ENCODE data around the gene EBF4.

The EBF4 gene

GRCh38 chr20:2749951-2750490 lies 57.4 kb downstream of the EBF4 start:
- Histone ChIP-seq H3K9me3 (ENCODE audit: control insufficient read depth in 2 of 2, low read length in 2 of 2) (no peaks in the 10 kb centered on the region), H3K4me3 (ENCODE audit: low read length in 2 of 2) (no peak overlapping the region), H3K27ac (ENCODE audit: low read depth in 2 of 2, low read length in 2 of 2) (no peak overlapping the region), H3K36me3 (ENCODE audit: control insufficient read depth in 2 of 2, insufficient read depth in 2 of 2, low read length in 2 of 2) (no peaks in the 10 kb centered on the region), H3K4me1 (ENCODE audit: control insufficient read depth in 2 of 2, insufficient read depth in 2 of 2, low read length in 2 of 2) (peaks cover 22% of the 10 kb centered on the region in 2 donors), H3K27me3 (ENCODE audit: control insufficient read depth in 2 of 2, insufficient read depth in 2 of 2, low read length in 2 of 2) (peaks cover 10 to 17% of the 10 kb centered on the region in 2 donors), H3K9ac (ENCODE audit: low read depth in 1 of 2, low read length in 2 of 2) (no peak overlapping the region)

GRCh38 chr20:2750491-2751251 lies 58.1 kb downstream of the EBF4 start:
- Histone ChIP-seq H3K4me3 (ENCODE audit: low read length in 2 of 2) (peak overlapping the region; percentile 45 to 56), H3K9me3 (ENCODE audit: control insufficient read depth in 2 of 2, low read length in 2 of 2) (no peaks in the 10 kb centered on the region), H3K27me3 (ENCODE audit: control insufficient read depth in 2 of 2, insufficient read depth in 2 of 2, low read length in 2 of 2) (peaks cover 11 to 19% of the 10 kb centered on the region in 2 donors), H3K27ac (ENCODE audit: low read depth in 2 of 2, low read length in 2 of 2) (no peak overlapping the region), H3K4me1 (ENCODE audit: control insufficient read depth in 2 of 2, insufficient read depth in 2 of 2, low read length in 2 of 2) (peaks cover 22% of the 10 kb centered on the region in 2 donors), H3K36me3 (ENCODE audit: control insufficient read depth in 2 of 2, insufficient read depth in 2 of 2, low read length in 2 of 2) (no peaks in the 10 kb centered on the region), H3K9ac (ENCODE audit: low read depth in 1 of 2, low read length in 2 of 2) (no peak overlapping the region)

DNA sequence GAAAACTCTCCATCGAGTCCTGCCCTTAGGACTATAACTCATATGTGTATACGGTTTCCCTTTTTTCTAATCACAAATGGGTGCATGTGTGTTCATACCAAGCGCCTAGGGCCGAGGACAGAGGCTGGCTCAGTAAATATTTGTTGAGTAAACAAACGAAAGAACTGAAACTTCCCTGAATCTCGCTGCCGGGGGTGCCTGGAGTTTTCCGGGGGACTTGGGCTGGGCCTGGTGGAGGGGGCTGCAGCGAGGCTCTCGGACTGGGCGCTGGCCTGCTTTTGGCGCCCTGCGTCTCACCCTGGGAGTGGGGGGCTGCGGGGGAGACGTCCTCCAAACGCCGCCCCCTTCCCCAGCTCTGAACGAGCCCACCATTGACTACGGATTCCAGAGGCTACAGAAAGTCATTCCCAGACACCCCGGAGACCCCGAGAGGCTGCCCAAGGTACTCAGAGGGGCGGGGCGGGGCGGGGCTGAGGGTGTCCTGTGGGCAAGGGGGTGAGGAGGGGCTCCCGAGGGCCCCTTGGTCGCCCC lies 58.8 kb downstream of the EBF4 start:
- no peak overlapping the region for H3K27ac ChIP-seq (ENCODE audit: low read depth in 2 of 2, low read length in 2 of 2)
- H3K36me3 ChIP-seq (ENCODE audit: control insufficient read depth in 2 of 2, insufficient read depth in 2 of 2, low read length in 2 of 2), result no peaks in the 10 kb centered on the region
- no peak overlapping the region for H3K9ac ChIP-seq (ENCODE audit: low read depth in 1 of 2, low read length in 2 of 2)
- H3K27me3 ChIP-seq (ENCODE audit: control insufficient read depth in 2 of 2, insufficient read depth in 2 of 2, low read length in 2 of 2), result peaks cover 11 to 23% of the 10 kb centered on the region in 2 donors
- H3K4me1 ChIP-seq (ENCODE audit: control insufficient read depth in 2 of 2, insufficient read depth in 2 of 2, low read length in 2 of 2), result peaks cover 22% of the 10 kb centered on the region in 2 donors
- H3K4me3 ChIP-seq (ENCODE audit: low read length in 2 of 2), result peak overlapping the region; percentile 24 to 56
- no peaks in the 10 kb centered on the region for H3K9me3 ChIP-seq (ENCODE audit: control insufficient read depth in 2 of 2, low read length in 2 of 2)

GRCh38 chr20:2751878-2752566 lies 59.4 kb downstream of the EBF4 start:
- H3K27me3 ChIP-seq (ENCODE audit: control insufficient read depth in 2 of 2, insufficient read depth in 2 of 2, low read length in 2 of 2), result peaks cover 11 to 23% of the 10 kb centered on the region in 2 donors
- no peaks in the 10 kb centered on the region for H3K9me3 ChIP-seq (ENCODE audit: control insufficient read depth in 2 of 2, low read length in 2 of 2)
- H3K4me1 ChIP-seq (ENCODE audit: control insufficient read depth in 2 of 2, insufficient read depth in 2 of 2, low read length in 2 of 2), result peaks cover 22% of the 10 kb centered on the region in 2 donors
- no peaks in the 10 kb centered on the region for H3K36me3 ChIP-seq (ENCODE audit: control insufficient read depth in 2 of 2, insufficient read depth in 2 of 2, low read length in 2 of 2)
- H3K9ac ChIP-seq (ENCODE audit: low read depth in 1 of 2, low read length in 2 of 2), result peak overlapping the region in 1 of 2 donors; percentile 33
- peak overlapping the region in 1 of 2 donors; percentile 53 for H3K4me3 ChIP-seq (ENCODE audit: low read length in 2 of 2)
- H3K27ac ChIP-seq (ENCODE audit: low read depth in 2 of 2, low read length in 2 of 2), result no peak overlapping the region

- H3K4me1 ChIP-seq (ENCODE audit: control insufficient read depth in 2 of 2, insufficient read depth in 2 of 2, low read length in 2 of 2), result peaks cover 22% of the 10 kb centered on the region in 2 donors
Measured at GRCh38 chr20:2752567-2753460, 60.2 kb downstream of the EBF4 start.

DNA sequence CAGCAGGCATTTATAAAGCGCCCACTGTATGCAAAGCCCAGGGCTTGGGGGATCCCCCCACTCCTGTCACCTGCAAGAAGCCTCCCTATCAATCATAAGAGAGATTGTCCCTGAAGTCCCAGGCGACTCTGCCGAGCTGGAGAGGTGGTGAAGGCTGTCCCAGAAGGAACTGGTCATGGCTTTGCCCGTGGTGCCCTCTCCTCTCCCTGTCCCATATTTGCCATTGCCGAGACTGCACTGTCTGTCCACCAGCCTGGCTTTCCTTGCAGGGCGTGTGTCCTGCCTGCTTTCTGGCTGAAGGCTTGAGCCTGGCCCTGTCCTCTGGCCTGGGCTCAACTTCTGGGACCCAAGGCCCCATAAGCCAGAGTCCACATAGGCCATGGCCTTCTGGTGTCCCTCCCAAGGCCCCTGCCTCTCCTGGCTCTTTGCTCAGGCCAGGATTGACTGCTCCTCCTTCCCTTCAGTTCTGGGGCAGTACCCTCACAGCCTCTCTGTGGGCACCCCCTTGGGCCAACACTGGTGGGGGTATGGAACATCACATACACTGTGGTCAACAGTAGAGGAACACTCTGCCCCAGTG lies 61.0 kb downstream of the EBF4 start:
- H3K9ac ChIP-seq (ENCODE audit: low read depth in 1 of 2, low read length in 2 of 2), result no peak overlapping the region
- H3K4me3 ChIP-seq (ENCODE audit: low read length in 2 of 2), result no peak overlapping the region
- H3K9me3 ChIP-seq (ENCODE audit: control insufficient read depth in 2 of 2, low read length in 2 of 2), result no peaks in the 10 kb centered on the region
- H3K27me3 ChIP-seq (ENCODE audit: control insufficient read depth in 2 of 2, insufficient read depth in 2 of 2, low read length in 2 of 2), result peaks cover 11 to 25% of the 10 kb centered on the region in 2 donors
- H3K4me1 ChIP-seq (ENCODE audit: control insufficient read depth in 2 of 2, insufficient read depth in 2 of 2, low read length in 2 of 2), result peaks cover 22% of the 10 kb centered on the region in 2 donors
- H3K36me3 ChIP-seq (ENCODE audit: control insufficient read depth in 2 of 2, insufficient read depth in 2 of 2, low read length in 2 of 2), result no peaks in the 10 kb centered on the region
- H3K27ac ChIP-seq (ENCODE audit: low read depth in 2 of 2, low read length in 2 of 2), result no peak overlapping the region

More at GRCh38 chr20:2752567-2753460, 60.2 kb downstream of the EBF4 start:
- Histone ChIP-seq H3K36me3 (ENCODE audit: control insufficient read depth in 2 of 2, insufficient read depth in 2 of 2, low read length in 2 of 2) (no peaks in the 10 kb centered on the region), H3K9ac (ENCODE audit: low read depth in 1 of 2, low read length in 2 of 2) (peak overlapping the region in 1 of 2 donors; percentile 33), H3K27ac (ENCODE audit: low read depth in 2 of 2, low read length in 2 of 2) (no peak overlapping the region), H3K9me3 (ENCODE audit: control insufficient read depth in 2 of 2, low read length in 2 of 2) (no peaks in the 10 kb centered on the region), H3K4me3 (ENCODE audit: low read length in 2 of 2) (peak overlapping the region; percentile 53 to 54), H3K27me3 (ENCODE audit: control insufficient read depth in 2 of 2, insufficient read depth in 2 of 2, low read length in 2 of 2) (peaks cover 11 to 23% of the 10 kb centered on the region in 2 donors)

DNA sequence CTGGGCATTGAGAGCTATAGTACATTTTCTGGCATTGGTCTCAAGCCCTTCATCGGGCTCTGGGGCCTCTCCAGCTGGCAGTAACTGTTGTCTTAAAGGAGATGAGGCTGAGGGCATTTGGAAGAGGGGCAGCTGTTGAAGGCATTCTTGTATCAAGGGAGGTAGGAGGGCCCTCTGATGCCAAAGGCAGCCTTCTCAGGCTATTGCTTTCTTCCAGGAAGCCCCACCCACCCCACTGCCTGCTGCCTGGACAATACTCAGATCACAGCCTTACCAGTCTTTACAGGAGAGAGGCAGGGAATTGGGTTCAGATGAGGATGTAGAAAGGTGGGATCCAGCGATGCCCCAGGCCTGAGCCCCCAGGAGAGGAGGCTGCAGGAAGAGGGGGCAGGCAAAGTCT lies 61.8 kb downstream of the EBF4 start:
- no peaks in the 10 kb centered on the region for H3K9me3 ChIP-seq (ENCODE audit: control insufficient read depth in 2 of 2, low read length in 2 of 2)
- H3K27ac ChIP-seq (ENCODE audit: low read depth in 2 of 2, low read length in 2 of 2), result no peak overlapping the region
- no peaks in the 10 kb centered on the region for H3K36me3 ChIP-seq (ENCODE audit: control insufficient read depth in 2 of 2, insufficient read depth in 2 of 2, low read length in 2 of 2)
- no peak overlapping the region for H3K9ac ChIP-seq (ENCODE audit: low read depth in 1 of 2, low read length in 2 of 2)
- peaks cover 11 to 25% of the 10 kb centered on the region in 2 donors for H3K27me3 ChIP-seq (ENCODE audit: control insufficient read depth in 2 of 2, insufficient read depth in 2 of 2, low read length in 2 of 2)
- H3K4me1 ChIP-seq (ENCODE audit: control insufficient read depth in 2 of 2, insufficient read depth in 2 of 2, low read length in 2 of 2), result peaks cover 22% of the 10 kb centered on the region in 2 donors
- no peak overlapping the region for H3K4me3 ChIP-seq (ENCODE audit: low read length in 2 of 2)

DNA sequence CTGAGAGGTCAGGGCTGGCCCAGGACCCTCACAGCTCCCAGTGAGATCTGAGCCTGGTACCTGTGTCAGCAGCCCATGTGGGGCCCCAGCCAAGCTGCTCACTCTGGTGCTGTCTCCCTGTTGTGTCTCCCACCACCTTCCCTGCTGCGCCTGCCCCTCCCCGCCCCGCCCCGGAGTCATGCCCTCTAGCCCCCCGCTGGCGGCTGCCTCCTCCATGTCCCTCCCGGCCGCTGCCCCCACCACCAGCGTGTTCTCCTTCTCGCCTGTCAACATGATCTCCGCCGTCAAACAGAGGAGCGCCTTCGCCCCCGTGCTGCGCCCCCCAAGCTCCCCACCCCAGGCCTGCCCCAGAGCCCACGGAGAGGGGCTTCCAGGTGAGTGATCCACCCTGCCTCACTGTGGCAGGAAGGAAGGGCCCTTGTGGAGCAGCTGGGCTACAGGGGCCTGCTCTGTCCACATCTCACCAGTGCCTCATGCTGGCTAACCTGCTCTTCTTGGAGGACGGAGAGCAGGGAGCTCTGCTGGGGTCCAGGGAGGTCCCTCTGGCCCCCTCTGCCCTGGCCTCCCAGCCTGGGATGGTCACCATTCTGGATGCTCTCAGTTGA lies 63.0 kb downstream of the EBF4 start:
- H3K4me1 ChIP-seq (ENCODE audit: control insufficient read depth in 2 of 2, insufficient read depth in 2 of 2, low read length in 2 of 2), result peaks cover 15 to 22% of the 10 kb centered on the region in 2 donors
- no peak overlapping the region for H3K27ac ChIP-seq (ENCODE audit: low read depth in 2 of 2, low read length in 2 of 2)
- peaks cover 11 to 25% of the 10 kb centered on the region in 2 donors for H3K27me3 ChIP-seq (ENCODE audit: control insufficient read depth in 2 of 2, insufficient read depth in 2 of 2, low read length in 2 of 2)

DNA sequence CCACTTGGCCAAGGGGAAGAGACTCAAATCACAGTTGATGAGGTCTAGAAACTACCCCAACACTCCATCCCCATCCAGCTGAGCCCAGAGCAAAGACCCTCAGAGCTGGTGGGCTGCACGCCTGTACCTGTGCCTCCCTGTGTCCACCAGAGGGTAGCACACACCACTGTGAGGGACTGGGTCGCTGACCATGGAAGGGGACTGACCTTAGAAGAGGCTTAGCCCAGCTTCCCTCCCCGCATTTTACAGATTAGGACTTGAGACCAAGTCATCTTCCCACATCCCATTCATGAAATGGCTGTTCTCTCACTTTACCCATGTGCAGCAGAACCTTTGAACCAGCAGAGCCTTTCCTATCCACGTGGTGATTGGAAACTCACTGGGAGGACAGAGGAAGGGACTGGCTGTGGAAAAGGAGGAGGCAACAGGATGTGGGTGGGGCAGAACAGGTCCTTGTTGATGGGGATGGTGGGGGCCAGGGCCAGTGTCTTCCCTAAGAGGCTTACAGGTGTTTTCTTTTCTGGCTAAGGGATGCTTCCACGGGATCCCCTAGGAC lies 63.6 kb downstream of the EBF4 start:
- Histone ChIP-seq H3K4me1 (ENCODE audit: control insufficient read depth in 2 of 2, insufficient read depth in 2 of 2, low read length in 2 of 2) (peaks cover 10 to 17% of the 10 kb centered on the region in 2 donors), H3K27ac (ENCODE audit: low read depth in 2 of 2, low read length in 2 of 2) (no peak overlapping the region), H3K9me3 (ENCODE audit: control insufficient read depth in 2 of 2, low read length in 2 of 2) (no peaks in the 10 kb centered on the region), H3K9ac (ENCODE audit: low read depth in 1 of 2, low read length in 2 of 2) (no peak overlapping the region), H3K27me3 (ENCODE audit: control insufficient read depth in 2 of 2, insufficient read depth in 2 of 2, low read length in 2 of 2) (peaks cover 11 to 23% of the 10 kb centered on the region in 2 donors), H3K4me3 (ENCODE audit: low read length in 2 of 2) (no peak overlapping the region), H3K36me3 (ENCODE audit: control insufficient read depth in 2 of 2, insufficient read depth in 2 of 2, low read length in 2 of 2) (no peaks in the 10 kb centered on the region)

More for the DNA sequence above, 63.0 kb downstream of the EBF4 start:
- Histone ChIP-seq H3K9me3 (ENCODE audit: control insufficient read depth in 2 of 2, low read length in 2 of 2) (no peaks in the 10 kb centered on the region), H3K36me3 (ENCODE audit: control insufficient read depth in 2 of 2, insufficient read depth in 2 of 2, low read length in 2 of 2) (no peaks in the 10 kb centered on the region), H3K9ac (ENCODE audit: low read depth in 1 of 2, low read length in 2 of 2) (no peak overlapping the region), H3K4me3 (ENCODE audit: low read length in 2 of 2) (no peak overlapping the region)
